GM12873 (cell line): Measurements from ENCODE around the gene FBN2.

Experiments used
- CTCF ChIP-seq: IDR thresholded peaks from 2 replicates; pipeline ENCODE4 v1.5.1; 2012; ENCODE audit warnings: low read depth, mild to moderate bottlenecking, moderate library complexity, low read length, control low read depth; ENCODE audit not compliant: insufficient read depth; ENCODE audit errors: missing control alignments

The FBN2 gene

DNA sequence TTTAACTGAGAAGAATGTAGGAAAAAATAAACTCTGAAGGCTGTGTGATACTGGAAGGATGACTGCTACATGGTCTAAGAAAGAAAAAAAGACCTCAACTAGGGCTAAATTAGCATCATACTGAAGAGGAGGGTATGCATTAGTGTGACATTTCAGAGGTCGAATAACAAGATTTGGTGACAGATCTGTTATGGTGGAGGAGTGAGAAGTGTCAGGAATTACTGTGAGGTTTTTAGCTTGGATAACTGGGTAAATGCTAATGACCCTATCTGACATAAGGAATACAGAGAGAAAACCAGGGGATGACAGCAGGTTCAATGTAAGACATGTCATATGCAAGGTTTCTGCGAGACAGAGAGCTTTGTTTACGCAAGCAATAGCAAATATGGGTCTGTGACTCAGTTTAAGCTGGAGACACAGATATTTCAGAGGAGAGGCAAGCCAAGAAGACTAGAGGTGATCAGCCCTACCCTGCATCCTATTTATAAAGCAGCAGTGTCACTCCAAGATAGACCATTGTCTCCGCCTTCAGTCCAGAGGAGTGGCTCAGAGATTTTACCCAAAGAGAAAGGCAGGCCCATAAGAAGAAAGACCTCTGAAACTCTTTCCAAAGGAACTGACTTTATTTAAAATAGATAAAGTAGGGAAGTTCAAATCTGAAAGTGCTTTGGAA lies 44.3 kb downstream of the FBN2 start:
- TF ChIP-seq CTCF = no peak

- no peak for TF ChIP-seq CTCF
These were observed 46.8 kb downstream of the FBN2 start for GRCh38 chr5:128491291-128491690.

- no peak for TF ChIP-seq CTCF
These were observed 47.3 kb downstream of the FBN2 start for GRCh38 chr5:128490761-128491160.

DNA sequence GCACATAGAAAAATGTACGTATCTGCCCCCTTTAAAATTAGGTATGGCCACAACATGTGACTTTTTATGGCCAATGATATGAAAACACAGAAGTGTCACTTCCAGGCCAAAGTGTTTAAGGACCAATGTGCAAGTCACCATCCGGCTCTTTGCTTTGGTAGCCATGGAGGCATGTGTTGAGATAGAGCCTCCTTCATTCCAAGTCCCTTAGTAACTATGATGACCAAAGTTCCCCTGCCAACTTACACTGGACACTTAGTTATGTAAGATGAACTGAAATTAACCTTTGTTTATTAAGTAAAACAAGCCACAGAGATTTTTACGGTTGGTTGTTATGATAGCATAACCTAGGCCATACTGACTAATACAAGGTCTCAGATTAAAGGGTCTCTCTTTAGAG lies 51.0 kb downstream of the FBN2 start:
- TF ChIP-seq CTCF = no peak

DNA sequence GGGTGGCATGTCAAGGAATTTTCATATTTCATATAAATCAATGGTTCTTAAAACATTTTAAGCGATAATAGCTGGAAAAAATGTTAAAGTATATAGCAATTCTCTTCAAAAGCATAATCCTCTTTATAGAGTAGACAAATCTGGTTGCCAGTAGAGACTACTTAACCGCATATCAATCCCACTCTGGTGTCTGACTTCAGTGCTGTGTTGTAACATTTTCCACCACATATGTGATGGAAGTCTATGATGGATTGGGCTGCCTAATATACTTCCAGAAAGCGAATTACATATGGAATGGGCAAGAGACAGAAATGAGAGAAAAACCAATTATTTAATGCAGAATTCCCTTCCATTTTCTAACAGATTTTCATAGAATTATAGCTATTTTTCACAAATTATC lies 54.3 kb downstream of the FBN2 start:
- no peak for TF ChIP-seq CTCF

DNA sequence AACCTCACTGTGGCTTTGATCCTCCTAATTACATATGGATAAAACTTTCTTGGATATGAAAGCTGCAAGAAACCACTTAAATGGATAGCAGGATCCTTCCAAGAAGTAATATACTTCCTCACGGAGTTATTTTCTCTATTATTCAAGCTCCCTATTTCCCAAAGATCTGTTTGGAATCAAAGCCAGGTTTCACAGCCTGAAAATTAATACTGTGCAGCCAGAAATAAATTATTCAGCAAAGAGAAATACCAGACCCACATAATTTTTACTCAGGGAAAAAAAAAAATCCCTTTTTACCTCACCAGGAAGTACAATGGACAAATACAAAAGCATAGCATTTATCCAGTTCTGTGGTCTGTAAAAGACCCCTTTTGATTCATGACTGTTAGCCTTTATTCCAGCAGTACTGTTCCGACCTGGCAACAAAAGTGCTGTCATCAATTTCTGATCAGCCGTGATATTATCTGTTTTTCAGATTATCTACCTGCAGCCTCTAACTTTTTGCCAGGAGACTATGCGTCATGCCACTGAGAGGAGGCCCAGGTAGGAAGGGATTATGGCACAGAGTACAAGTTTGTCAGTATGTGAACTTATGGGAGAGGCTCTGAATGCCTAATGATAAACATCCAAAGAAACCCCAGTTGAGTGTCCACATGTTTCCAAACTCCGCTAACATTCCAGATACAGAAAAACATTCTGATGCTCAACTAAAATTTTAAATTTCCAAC lies 57.0 kb downstream of the FBN2 start:
- no peak for TF ChIP-seq CTCF

DNA sequence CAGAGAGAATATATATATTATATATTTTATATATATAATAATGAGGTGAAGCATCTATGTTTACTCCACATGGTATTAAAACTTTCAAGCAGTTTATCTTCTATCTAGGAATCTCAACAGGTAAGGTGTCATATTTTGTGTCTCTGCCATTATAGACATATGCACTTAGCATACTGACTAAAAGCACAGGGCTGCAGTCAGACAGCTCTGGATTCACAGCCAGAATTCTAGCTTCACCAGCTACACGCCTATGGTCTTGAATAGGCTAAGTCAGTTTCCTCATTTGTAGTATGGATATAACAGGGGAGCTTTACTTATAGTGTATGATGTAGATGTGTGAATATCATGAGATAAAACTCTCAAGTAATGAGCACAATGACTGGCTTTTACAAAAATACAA lies 57.9 kb downstream of the FBN2 start:
- no peak for TF ChIP-seq CTCF
